KG1 (cell line): ENCODE measurements around the gene LIN7A.
"Not testable (repeated sequence)": the region's sequence is repeated elsewhere in the genome, so short reads cannot be mapped to it uniquely, and the experiment has no call there.

Experiments
- DNase-seq: peaks from one replicate; lab custom pipeline; 2025; lab: John Stamatoyannopoulos, UW

LIN7A gene

DNA sequence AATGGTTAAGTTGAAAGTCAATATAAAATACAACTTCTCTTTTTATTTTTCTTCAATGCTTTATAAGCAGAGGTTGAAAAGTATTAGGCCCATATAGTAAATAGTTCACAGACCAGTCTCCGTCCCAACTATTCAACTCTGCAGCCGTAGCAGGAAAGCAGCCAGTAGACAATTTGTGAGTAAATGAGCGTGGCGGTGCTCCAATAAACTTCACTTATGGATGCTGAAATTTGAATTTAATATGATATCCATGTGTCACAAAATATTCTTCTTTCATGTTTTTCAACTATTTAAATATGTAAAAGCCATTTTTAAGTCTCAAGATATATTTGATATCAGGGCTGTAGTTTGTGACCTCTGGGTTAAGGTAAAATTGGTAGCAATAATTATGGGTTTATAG, 17.7 kb downstream of the LIN7A start:
- no peak for DNase-seq

DNA sequence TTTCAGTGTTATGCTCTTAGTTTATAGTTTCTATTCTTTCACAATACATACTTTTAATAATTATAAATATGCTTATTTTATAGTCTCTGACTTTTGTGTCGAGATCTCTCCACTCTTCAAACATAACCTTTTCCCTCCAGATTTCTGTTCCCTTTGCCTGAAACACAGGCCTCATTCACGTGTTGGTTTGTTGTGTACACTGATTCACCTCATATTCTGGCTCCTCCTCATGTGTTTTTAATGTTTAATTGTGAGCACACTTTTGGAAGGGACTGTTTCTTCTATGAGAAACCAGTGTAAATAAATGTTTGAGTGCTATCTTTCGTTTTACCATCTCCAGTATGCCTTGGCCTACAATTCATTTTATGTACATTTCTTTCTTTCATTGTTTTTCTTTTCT, 20.1 kb downstream of the LIN7A start:
- no peak for DNase-seq

DNA sequence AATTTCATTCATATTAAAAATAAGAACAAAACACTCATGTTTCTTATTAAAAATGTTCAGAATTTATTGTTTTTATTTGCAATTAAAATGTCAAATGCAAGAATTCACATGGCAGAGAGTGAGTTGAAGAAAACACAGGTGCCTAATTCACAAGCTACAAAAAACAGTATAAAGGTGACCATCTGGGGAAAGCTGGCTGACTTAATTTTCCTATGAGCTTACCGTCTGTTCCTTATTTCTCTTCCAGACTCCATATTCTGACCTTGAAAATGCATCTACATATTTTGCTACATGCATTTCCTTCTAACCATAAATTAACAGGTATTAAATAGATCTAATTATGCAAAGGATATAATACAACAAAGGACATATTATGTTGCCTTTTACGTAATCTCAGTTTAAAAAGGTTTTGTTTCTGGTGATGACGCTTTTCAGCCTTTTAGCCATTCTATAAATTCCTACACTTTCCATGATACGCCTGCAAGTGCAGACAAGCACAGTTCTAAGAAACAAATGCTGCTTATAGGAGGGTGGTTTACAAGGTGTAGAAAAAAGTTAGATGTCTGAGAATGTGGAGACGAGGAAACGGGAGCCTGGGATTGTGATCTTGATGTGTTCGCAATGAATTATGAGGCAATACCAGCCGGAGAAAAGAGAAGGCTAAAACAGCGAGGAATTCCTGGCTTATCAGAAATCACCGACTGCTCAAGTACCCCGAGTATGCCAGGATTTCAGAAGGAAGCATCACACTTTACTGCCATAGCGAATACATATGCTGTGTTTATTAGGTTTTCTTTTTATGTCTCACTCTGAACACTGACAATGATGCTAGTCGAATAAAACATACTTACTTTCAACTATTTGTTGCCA, 24.6 kb downstream of the LIN7A start:
- DNase-seq: no peak

DNA sequence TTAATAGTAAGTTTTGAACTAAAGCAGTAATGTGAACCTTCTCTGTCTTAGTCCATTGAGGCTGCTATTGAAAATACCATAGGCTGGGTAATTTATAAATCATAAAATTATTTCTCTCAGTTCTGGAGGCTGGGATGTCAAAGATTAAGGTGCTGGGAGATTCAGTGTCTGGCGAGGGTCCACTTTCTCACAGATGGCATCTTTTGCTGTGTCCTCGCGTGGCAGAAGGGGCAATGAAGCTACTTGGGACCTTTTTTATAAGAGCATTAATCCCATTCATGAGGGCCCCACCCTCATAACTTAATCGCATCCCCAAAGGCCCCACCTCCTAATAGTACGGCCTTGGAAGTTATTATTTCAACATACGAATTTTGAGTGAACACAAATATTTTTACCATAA, 28.4 kb downstream of the LIN7A start:
- no peak for DNase-seq

- DNase-seq: no peak
These were observed 35.0 kb downstream of the LIN7A start for GRCh38 chr12:80902711-80903110.

DNA sequence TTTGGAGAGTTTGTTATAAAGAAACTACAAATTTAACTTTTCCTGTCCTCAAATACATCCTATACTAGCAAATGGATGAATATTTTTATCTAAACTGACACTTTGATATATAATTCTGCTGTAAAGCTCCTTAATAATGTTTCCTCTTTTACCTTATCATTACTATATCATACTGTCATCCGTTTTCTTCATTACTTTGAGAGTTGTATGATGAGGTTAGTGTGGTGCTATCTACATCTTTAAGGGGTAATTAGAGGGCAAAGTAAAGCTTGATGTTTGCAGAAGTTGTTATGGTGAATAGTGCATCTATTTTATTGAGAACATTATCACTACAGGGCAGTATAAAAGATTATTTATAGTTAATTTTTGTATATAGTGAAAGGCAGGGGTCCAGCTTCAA, 36.1 kb downstream of the LIN7A start:
- DNase-seq: no peak

DNA sequence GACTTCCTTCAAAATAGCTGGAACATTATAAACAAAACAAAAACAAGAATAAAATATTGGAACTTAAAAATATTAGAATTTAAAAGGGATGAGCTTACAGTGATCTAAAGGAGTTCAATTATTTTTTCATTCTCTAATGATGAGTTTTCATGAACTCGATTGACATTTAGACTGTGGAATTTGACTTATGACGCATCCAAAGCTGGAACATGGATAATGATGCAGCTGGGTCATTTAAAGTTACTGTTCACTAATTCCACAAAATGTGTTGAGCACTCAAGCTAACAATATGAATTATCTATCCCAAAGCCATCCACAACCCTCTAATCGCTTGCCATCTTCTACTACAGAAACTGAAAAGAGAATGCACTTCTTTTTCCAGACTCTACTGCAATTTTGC, 42.5 kb downstream of the LIN7A start:
- no peak for DNase-seq

- DNase-seq: no peak
These were observed 43.6 kb downstream of the LIN7A start for GRCh38 chr12:80894179-80894578.

- DNase-seq: no peak
These were observed 44.9 kb downstream of the LIN7A start for GRCh38 chr12:80892597-80893445.

- no peak for DNase-seq
These were observed 53.1 kb downstream of the LIN7A start for GRCh38 chr12:80884651-80885050.

DNA sequence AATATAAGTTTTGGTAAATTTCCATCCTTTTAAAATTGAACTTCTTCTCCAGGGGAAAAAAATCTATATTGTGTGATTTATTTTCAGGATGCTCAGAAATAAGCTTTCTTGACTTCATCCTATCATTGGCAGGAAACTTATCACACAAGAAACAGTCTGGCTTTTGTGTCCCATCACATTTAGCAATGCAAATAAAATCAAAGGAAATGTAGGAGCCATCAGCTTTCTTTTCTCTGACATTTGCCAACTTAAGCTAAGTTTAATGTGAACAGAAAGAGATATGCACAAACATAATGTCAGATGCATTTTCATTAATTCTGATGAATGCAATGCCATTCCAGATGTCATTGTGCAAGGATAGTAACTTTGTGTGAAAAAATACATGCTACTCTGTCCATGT, 56.6 kb downstream of the LIN7A start:
- no peak for DNase-seq

- DNase-seq: not testable (repeated sequence)
These were observed 59.3 kb downstream of the LIN7A start for GRCh38 chr12:80878452-80878851.

DNA sequence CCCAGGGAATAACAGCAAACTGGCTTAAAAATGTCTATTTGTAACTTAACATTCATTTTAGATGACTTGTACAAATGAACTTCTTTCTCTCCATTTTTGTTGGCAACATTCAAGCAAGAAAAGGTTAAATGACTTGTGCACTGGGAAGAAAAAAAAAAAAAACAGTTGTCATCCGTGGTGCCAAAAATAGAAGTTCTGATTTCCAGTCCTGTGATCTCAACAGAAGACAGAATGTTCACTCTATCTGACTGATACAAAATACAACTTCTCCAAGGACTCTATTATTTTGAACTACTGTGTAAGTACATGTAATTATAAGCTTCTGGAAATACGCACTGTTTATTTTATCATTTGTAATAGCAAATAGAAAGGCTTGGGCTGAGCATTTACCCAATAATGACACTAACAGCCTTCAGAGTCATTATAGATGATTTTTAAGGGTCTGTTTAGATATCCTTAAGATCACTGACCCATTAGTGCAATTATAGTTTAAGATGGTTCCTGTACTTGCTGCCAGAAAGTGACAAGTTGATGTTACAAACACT, 59.9 kb downstream of the LIN7A start:
- no peak for DNase-seq

DNA sequence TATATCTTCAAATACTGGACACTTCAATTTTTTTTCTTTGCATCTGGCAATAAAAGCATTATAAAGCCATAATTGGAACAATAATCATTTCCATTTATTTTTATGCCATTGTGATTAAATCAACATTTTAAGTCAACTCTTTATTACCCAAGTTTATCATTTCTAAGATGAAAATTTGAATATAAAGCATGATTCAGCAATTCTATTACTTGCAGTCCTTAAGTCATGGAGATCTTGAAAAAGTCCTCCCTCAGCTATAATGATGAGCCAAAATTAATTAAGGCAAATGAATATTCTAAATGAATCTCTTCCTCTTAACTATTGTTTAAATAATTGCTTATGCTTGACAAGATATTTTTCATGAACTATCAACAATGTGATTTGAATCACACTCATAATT, 65.7 kb downstream of the LIN7A start:
- DNase-seq: no peak

- DNase-seq: no peak
These were observed 68.5 kb downstream of the LIN7A start for GRCh38 chr12:80869264-80869663.

DNA sequence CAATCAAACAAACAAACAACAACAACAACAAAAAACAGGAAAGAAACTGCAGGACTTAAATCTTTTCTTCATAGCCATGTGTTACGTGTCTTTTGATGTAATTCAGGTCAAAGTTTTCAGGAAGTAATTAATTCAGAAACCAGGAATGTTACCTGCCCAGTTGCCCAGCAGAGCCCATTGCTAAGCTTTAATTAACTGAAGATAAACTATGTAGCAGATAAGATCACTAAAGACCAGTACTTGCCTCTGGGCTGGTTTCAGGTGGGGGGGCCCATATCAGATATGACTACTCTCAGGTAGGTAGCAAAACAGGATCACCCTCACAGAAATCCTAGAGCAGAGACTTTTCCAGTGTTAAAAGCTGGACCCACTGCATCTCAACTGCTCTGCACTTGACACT, 69.2 kb downstream of the LIN7A start:
- no peak for DNase-seq

GRCh38 chr12:80867941-80868340, 69.8 kb downstream of the LIN7A start:
- no peak for DNase-seq

GRCh38 chr12:80864046-80864735, 73.5 kb downstream of the LIN7A start:
- no peak for DNase-seq

GRCh38 chr12:80862531-80862930, 75.2 kb downstream of the LIN7A start:
- DNase-seq: no peak

GRCh38 chr12:80861641-80862378, 75.9 kb downstream of the LIN7A start:
- no peak for DNase-seq

- no peak for DNase-seq
These were observed 76.8 kb downstream of the LIN7A start for GRCh38 chr12:80860928-80861327.

- DNase-seq: no peak
These were observed 77.5 kb downstream of the LIN7A start for GRCh38 chr12:80860206-80860605.
